Brain microvascular endothelial cell (primary cell): ENCODE measurements around the gene LIN9.

Source experiments
- DNase-seq: peaks from one replicate; pipeline ENCODE4 v3.0.0-alpha.2; 2020
- H3K27ac ChIP-seq: fragments of 250-450 bp; sonication (Bioruptor Pico); 2 replicates; pipeline ENCODE4 v1.5.1; 2020; ENCODE audit warnings: mild to moderate bottlenecking, moderate library complexity
- H3K27me3 ChIP-seq: fragments of 250-450 bp; sonication (Bioruptor Pico); replicated peaks from 2 replicates; pipeline ENCODE4 v1.5.1; 2020; ENCODE audit warnings: mild to moderate bottlenecking
- H3K36me3 ChIP-seq: fragments of 250-450 bp; sonication (Bioruptor Pico); replicated peaks from 2 replicates; pipeline ENCODE4 v1.5.1; 2020; ENCODE audit warnings: mild to moderate bottlenecking
- H3K4me3 ChIP-seq: 2 replicates; pipeline ENCODE4 v1.5.1; 2011; ENCODE audit warnings: low read depth, mild to moderate bottlenecking, control low read depth, low read length, moderate library complexity
- in situ Hi-C: cut with HindIII; loops from 2 replicates; pipeline ENCODE4 v1.10.0; 2017; ENCODE audit warnings: low sequenced_read_pairs, low pct_ligation_motif_present
- TF ChIP-seq, protein P1 (sequence below): IDR thresholded peaks from 2 replicates; pipeline ENCODE4 v1.5.1; 2011; ENCODE audit warnings: low read depth, mild to moderate bottlenecking, moderate library complexity, low read length, control low read depth, inconsistent platforms; ENCODE audit errors: missing control alignments

Gene LIN9

DNA sequence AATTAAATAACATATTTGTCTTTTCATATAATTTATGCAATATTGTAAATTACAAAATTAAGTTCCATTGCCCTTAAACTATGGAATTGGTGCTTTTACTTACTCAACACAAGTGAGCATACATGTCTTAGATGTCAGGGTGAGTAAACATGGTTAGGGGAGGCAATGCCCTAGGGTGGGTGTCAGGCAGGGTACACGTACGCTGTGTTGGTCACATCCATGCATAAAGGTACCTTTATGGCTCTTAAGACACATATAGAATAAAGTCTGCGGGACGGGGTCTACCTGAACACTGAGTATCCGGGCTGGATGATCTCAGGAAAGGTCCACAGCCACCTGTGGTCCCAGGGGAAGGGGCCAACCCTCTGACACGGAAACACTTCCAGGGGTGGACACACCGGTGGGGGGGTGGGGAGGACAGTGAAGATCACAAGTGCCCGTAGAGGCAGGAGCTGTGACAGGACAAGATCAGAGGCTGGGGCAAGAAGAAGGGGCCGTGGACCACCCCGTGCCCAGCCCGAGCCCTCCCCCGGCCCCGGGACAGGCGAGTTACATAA lies 720 bp downstream of the LIN9 start:
- no peak for DNase-seq
- H3K4me3 ChIP-seq = peak overlapping the region; percentile 88
- TF ChIP-seq, protein P1, sequence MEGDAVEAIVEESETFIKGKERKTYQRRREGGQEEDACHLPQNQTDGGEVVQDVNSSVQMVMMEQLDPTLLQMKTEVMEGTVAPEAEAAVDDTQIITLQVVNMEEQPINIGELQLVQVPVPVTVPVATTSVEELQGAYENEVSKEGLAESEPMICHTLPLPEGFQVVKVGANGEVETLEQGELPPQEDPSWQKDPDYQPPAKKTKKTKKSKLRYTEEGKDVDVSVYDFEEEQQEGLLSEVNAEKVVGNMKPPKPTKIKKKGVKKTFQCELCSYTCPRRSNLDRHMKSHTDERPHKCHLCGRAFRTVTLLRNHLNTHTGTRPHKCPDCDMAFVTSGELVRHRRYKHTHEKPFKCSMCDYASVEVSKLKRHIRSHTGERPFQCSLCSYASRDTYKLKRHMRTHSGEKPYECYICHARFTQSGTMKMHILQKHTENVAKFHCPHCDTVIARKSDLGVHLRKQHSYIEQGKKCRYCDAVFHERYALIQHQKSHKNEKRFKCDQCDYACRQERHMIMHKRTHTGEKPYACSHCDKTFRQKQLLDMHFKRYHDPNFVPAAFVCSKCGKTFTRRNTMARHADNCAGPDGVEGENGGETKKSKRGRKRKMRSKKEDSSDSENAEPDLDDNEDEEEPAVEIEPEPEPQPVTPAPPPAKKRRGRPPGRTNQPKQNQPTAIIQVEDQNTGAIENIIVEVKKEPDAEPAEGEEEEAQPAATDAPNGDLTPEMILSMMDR = no peak
- in situ Hi-C loops = no loop called here
- H3K27me3 ChIP-seq = no peaks in the 10 kb centered on the region
- H3K36me3 ChIP-seq = no peaks in the 10 kb centered on the region
- H3K27ac ChIP-seq = peak overlapping the region; percentile 62

DNA sequence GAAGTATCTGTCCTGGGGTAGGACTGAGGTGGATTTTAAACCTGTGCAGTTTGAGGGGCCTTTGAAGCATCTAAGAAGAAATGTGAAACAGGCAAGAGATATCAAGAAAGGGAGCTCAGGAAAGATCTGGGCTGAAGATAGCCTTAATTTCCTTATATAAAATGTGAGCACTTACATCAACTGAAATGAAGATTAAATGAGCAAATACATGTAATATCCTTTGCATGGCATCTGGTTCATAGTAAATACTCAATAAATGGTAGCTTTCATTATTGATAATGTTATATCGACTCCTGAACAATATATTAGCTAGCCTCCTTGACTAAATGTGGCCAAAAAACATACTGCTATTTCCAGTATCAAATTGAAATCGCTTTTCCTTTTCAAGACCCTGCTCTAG lies 2.5 kb downstream of the LIN9 start:
- H3K27me3 ChIP-seq = no peaks in the 10 kb centered on the region
- no peak for DNase-seq
- TF ChIP-seq, protein P1 = no peak
- H3K36me3 ChIP-seq = no peaks in the 10 kb centered on the region
- in situ Hi-C loops = no loop called here
- H3K4me3 ChIP-seq = no peak overlapping the region
- no peak overlapping the region for H3K27ac ChIP-seq

DNA sequence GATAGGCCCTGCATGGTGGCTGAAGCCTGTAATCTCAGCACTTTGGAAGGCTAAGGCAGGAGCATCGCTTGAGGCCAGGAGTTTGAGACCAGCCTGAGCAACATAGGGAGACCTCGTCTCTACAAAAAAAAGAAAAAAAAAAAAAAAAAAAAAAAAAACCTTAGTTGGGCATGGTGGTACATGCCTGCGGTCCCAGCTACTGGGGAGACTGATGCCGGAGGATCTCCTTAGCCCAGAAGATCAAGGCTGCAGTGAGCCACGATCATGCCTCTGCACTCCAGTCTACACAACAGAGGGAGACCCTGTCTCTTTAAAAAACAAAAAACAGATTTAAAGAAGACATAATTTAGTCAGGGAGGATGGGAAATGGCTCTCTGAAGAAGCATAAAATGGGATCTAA lies 3.8 kb downstream of the LIN9 start:
- Histone ChIP-seq H3K27me3 (no peaks in the 10 kb centered on the region), H3K36me3 (no peaks in the 10 kb centered on the region), H3K4me3 (no peak overlapping the region), H3K27ac (no peak overlapping the region)
- TF ChIP-seq, protein P1 = no peak
- DNase-seq = no peak
- in situ Hi-C loops = no loop called here

DNA sequence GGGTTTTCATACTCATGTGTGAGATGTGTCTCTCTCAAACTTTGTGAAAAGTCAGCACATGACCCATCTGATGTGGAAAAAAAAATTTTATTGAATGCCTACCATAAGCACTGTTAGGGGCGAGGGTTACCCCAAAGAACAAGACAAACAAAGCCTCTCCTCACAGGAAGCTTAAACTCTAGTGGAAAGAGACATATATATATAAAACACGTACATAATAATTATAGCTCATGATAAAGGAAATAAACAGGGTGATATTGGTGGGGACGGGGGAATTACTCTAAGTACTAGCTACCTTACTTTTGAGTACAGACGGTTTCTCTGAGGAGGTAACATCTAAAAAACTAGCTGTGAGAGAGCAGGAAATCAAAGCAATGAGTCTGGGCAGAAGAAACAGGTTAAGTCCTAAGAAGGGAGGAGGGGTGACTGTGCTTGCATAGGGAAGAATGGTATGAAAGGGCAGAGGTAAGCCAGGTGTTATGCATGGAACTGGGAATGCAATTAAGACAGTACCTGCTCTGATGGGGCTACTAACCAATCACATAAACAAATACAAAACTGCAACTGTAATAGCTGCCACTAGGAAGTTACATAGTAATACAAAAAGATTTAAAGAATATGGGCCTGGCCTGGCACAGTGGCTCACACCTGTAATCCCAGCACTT lies 4.5 kb downstream of the LIN9 start:
- H3K27me3 ChIP-seq = no peaks in the 10 kb centered on the region
- no peak for DNase-seq
- in situ Hi-C loops = no loop called here
- TF ChIP-seq, protein P1 = no peak
- no peaks in the 10 kb centered on the region for H3K36me3 ChIP-seq
- no peak overlapping the region for H3K27ac ChIP-seq
- no peak overlapping the region for H3K4me3 ChIP-seq

DNA sequence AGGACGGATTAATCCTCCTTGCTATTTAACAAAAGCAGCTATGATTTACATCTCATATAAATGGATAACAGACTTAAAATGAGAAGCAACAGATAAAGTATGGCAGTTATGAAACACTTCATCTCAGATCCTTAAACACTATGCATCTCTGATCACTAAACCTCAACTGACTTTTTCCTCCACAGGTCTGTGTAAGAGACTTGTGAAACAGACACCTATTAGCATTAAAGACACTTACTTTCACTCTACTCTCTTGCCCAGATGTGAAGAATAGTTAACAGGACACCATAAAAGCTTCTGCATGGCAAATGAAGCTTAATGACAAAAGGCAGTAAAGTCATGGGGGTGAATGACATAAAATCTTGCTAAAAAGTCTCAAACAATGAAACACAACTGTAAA lies 6.2 kb downstream of the LIN9 start:
- Histone ChIP-seq H3K27ac (no peak overlapping the region), H3K27me3 (no peaks in the 10 kb centered on the region), H3K4me3 (no peak overlapping the region), H3K36me3 (peaks cover 3% of the 10 kb centered on the region)
- TF ChIP-seq, protein P1 = no peak
- DNase-seq = no peak
- in situ Hi-C loops = no loop called here

DNA sequence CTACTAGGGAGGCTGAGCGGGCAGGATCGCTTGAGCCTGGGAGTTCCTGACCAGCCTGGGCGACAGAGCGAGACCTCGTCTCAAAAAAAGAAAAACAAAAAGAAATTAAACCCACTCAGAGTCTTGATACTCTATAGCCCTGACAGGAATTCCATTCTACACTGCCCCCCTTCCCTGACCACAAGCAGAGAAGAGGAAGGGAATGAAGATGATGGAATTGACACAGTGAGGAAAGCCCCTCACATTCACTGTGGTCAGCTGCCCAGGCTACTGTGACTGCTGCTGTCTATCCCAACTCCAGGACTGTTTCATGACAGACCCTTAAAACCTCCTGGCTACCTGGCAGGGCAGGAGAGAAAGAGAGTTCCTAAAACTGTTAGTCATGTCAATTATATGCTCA lies 12.1 kb downstream of the LIN9 start:
- no peak for DNase-seq
- no peak overlapping the region for H3K4me3 ChIP-seq
- TF ChIP-seq, protein P1 = no peak
- peaks cover 3% of the 10 kb centered on the region for H3K36me3 ChIP-seq
- in situ Hi-C loops = no loop called here
- no peak overlapping the region for H3K27ac ChIP-seq
- no peaks in the 10 kb centered on the region for H3K27me3 ChIP-seq
